ENCODE results near the gene TAS1R2. TPM values are rescaled to one million over a fixed set of nuclear protein-coding genes. Genes with fewer than 3 reads are reported as not detected.
"Not testable (repeated sequence)": the region's sequence is repeated elsewhere in the genome, so short reads cannot be mapped to it uniquely, and the experiment has no call there.

The TAS1R2 gene
- total RNA-seq, 2 donors from 2014 or later = not detected

DNA sequence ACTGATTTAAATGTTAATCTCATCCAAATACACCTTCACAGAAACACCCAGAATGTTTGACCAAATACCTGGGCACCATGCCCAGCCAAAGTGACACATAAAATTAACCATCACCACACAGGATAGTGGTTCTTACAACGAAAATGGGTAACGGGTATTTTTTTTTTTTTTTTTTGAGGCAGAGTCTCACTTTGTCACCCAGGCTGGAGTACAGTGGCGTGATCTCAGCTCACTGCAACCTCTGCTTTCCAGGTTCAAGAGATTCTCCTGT is 11.1 kb upstream of the TAS1R2 start:
- DNase-seq; H3K36me3 Mint-ChIP-seq (ENCODE audit: low read depth); ATAC-seq; H3K4me1 Mint-ChIP-seq; H3K4me3 Mint-ChIP-seq; H3K9me3 ChIP-seq (ENCODE audit: control insufficient read depth, low read length, poor library complexity, severe bottlenecking): not testable (repeated sequence)
- Mint-ChIP-seq H3K27me3 (peaks cover 19% of the 10 kb centered on the region), H3K27ac (peak overlapping the region; percentile 37)

DNA sequence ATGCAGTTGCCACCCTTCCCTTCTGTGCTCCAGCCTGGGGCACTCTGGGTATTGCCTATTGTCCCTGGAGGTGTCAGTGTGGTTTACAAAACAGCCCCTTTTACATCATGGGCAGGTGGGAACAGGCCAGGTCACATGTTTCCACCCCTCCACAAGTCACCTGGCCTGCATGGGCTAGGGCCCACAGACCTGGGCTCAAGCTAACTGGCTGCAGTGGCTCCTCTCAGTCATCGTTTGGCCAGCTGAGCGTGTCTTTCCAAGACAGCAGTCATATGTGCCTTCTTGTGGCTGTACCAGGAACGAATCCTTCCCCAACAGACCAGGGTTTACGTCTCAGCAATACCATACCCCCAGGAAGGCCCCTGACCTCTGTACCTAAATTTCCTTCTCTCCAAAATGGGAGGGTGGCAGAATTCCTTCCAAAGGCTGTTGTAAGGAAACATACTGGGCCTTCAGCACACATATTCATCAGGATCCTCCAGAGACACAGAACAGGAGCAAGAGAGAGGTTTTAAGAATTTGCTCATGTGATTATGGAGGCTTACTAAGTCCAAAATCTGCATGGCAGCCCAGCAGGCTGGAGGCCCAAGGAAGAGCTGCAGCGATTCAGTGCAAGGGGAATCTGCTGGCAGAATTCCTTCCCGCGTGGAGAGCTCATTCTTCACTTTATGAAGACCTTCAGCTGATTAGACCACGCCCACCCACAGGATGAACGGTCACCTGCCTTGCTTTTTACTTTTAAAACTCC is 10.6 kb upstream of the TAS1R2 start:
- no peak for ATAC-seq
- H3K27ac Mint-ChIP-seq = no peak overlapping the region

DNA sequence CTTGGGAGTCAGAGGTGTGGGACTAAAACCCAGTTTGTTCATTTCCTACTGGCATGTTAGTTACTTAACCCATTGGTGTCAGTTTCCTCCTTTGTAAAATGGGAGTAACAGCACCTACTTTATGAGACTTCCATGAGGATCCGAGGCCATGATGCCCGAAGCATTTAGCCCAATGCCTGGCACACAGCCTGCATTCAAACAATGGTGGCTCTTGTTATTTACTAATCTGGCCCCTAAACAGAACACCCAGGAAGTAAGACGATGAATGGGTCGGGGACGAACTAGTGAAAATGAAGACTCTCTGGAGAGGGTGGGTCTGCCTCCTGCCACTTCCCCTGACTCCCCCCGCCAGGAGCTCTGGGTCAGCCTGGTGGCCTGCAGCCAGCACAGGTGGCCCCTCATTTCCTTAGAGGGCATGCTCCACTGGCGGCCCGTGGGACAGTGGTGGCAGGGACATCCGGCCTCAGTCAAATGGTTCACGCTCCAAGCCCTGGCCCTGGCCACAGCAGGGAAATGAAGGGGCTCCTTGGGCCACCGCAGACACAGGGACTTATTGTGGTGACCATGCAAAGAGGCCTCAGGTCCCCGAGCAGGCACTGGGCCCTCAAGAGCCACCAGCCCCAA is 9.5 kb upstream of the TAS1R2 start:
- no peaks in the 10 kb centered on the region for H3K4me1 Mint-ChIP-seq

More for the DNA sequence above, 10.6 kb upstream of the TAS1R2 start:
- Mint-ChIP-seq H3K36me3 (ENCODE audit: low read depth) (no peaks in the 10 kb centered on the region), H3K4me1 (no peaks in the 10 kb centered on the region), H3K27me3 (peaks cover 23% of the 10 kb centered on the region), H3K4me3 (no peak overlapping the region)
- no peak for DNase-seq
- H3K9me3 ChIP-seq (ENCODE audit: control insufficient read depth, low read length, poor library complexity, severe bottlenecking) = no peaks in the 10 kb centered on the region

GRCh38 chr1:18868354-18868753 is 8.9 kb upstream of the TAS1R2 start:
- ATAC-seq = no peak
- no peaks in the 10 kb centered on the region for H3K36me3 Mint-ChIP-seq (ENCODE audit: low read depth)

More for the DNA sequence above, 9.5 kb upstream of the TAS1R2 start:
- H3K9me3 ChIP-seq (ENCODE audit: control insufficient read depth, low read length, poor library complexity, severe bottlenecking) = no peaks in the 10 kb centered on the region
- H3K27me3 Mint-ChIP-seq = peaks cover 23% of the 10 kb centered on the region
- H3K4me3 Mint-ChIP-seq = no peak overlapping the region
- no peaks in the 10 kb centered on the region for H3K36me3 Mint-ChIP-seq (ENCODE audit: low read depth)
- ATAC-seq (no peak), DNase-seq (no peak)
- H3K27ac Mint-ChIP-seq = no peak overlapping the region

GRCh38 chr1:18866846-18867245 is 7.4 kb upstream of the TAS1R2 start:
- H3K27ac Mint-ChIP-seq = peak overlapping the region; percentile 16

More at GRCh38 chr1:18868354-18868753, 8.9 kb upstream of the TAS1R2 start:
- peaks cover 23% of the 10 kb centered on the region for H3K27me3 Mint-ChIP-seq
- H3K4me3 Mint-ChIP-seq = no peak overlapping the region
- DNase-seq = no peak
- H3K9me3 ChIP-seq (ENCODE audit: control insufficient read depth, low read length, poor library complexity, severe bottlenecking) = no peaks in the 10 kb centered on the region
- H3K4me1 Mint-ChIP-seq = no peaks in the 10 kb centered on the region
- no peak overlapping the region for H3K27ac Mint-ChIP-seq

GRCh38 chr1:18866314-18866713 is 6.9 kb upstream of the TAS1R2 start:
- Mint-ChIP-seq H3K27ac (peak overlapping the region; percentile 16), H3K27me3 (peaks cover 23% of the 10 kb centered on the region), H3K36me3 (ENCODE audit: low read depth) (no peaks in the 10 kb centered on the region), H3K4me3 (no peak overlapping the region), H3K4me1 (no peaks in the 10 kb centered on the region)
- no peaks in the 10 kb centered on the region for H3K9me3 ChIP-seq (ENCODE audit: control insufficient read depth, low read length, poor library complexity, severe bottlenecking)
- ATAC-seq = no peak
- no peak for DNase-seq

More at GRCh38 chr1:18866846-18867245, 7.4 kb upstream of the TAS1R2 start:
- Mint-ChIP-seq H3K36me3 (ENCODE audit: low read depth) (no peaks in the 10 kb centered on the region), H3K4me1 (no peaks in the 10 kb centered on the region), H3K27me3 (peaks cover 23% of the 10 kb centered on the region), H3K4me3 (no peak overlapping the region)
- DNase-seq (no peak), ATAC-seq (no peak)
- no peaks in the 10 kb centered on the region for H3K9me3 ChIP-seq (ENCODE audit: control insufficient read depth, low read length, poor library complexity, severe bottlenecking)

DNA sequence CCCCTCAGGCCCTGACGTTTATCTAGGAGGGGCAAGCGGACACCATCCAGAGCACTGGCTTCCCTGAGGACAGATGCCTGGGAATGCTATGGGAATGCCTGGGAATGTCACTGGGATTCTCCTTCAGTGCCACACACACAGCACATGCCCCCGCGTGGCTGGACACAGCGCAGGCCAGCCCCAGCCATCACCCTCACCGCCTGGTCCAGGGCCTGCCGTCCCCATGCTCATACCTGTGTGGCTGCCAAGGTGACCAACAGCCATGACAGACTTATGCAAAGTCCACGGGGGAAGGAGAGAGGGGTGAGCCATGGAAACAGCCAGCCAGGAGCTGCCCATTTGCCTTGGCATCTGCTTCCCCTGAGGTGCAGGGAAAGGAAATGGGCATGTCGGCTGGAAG is 5.7 kb upstream of the TAS1R2 start:
- Mint-ChIP-seq H3K4me1 (no peaks in the 10 kb centered on the region), H3K27me3 (peaks cover 23% of the 10 kb centered on the region), H3K4me3 (no peak overlapping the region), H3K36me3 (ENCODE audit: low read depth) (no peaks in the 10 kb centered on the region), H3K27ac (no peak overlapping the region)
- no peaks in the 10 kb centered on the region for H3K9me3 ChIP-seq (ENCODE audit: control insufficient read depth, low read length, poor library complexity, severe bottlenecking)
- no peak for ATAC-seq
- DNase-seq = no peak

DNA sequence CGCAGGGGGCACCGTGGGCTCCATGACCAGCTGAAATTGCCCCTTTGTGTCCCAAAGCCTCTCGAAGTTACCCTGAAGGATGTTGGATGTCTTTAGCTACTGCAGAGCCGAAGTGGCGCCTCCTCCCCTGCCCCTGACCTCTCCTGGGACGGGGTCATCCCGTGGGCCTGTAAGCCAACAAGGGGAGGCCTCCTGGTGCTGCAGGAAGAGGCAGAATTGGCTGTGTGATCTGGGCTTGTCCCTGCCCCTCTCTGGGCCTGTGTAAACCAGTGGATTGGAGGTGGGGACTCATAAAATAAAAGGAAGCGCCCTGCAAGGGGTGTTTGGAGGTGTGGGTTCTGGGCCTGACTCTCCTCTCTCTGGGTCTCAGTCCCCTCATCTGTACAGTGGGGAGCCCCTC is 2.1 kb upstream of the TAS1R2 start:
- DNase-seq (no peak), ATAC-seq (no peak)
- H3K27me3 Mint-ChIP-seq = peaks cover 7% of the 10 kb centered on the region
- H3K36me3 Mint-ChIP-seq (ENCODE audit: low read depth) = no peaks in the 10 kb centered on the region
- H3K9me3 ChIP-seq (ENCODE audit: control insufficient read depth, low read length, poor library complexity, severe bottlenecking) = no peaks in the 10 kb centered on the region
- H3K4me1 Mint-ChIP-seq = no peaks in the 10 kb centered on the region
- H3K27ac Mint-ChIP-seq = no peak overlapping the region
- no peak overlapping the region for H3K4me3 Mint-ChIP-seq

DNA sequence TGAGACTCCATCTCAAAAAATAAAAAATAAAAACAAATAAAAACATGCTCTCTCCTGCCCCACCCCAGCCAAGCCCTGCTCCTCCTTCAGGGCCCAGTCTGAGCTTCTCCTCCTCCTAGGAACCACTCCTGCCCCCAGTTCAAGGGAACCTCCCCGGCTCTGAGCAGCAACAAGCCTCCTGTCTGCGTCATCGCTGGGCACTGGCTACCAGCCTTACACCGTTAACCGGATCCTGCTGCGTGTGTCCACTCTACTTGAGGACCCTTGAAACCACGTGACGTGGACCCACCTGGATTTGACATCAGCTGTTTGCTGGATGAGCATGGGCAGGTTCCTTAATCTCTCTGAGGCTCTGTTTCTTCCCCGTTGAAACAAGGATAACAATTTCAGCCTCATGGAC is 1.6 kb upstream of the TAS1R2 start:
- H3K9me3 ChIP-seq (ENCODE audit: control insufficient read depth, low read length, poor library complexity, severe bottlenecking) = no peaks in the 10 kb centered on the region
- ATAC-seq (no peak), DNase-seq (no peak)
- H3K4me1 Mint-ChIP-seq = no peaks in the 10 kb centered on the region
- H3K27me3 Mint-ChIP-seq = peaks cover 7% of the 10 kb centered on the region
- H3K27ac Mint-ChIP-seq = no peak overlapping the region
- H3K4me3 Mint-ChIP-seq = no peak overlapping the region
- no peaks in the 10 kb centered on the region for H3K36me3 Mint-ChIP-seq (ENCODE audit: low read depth)

DNA sequence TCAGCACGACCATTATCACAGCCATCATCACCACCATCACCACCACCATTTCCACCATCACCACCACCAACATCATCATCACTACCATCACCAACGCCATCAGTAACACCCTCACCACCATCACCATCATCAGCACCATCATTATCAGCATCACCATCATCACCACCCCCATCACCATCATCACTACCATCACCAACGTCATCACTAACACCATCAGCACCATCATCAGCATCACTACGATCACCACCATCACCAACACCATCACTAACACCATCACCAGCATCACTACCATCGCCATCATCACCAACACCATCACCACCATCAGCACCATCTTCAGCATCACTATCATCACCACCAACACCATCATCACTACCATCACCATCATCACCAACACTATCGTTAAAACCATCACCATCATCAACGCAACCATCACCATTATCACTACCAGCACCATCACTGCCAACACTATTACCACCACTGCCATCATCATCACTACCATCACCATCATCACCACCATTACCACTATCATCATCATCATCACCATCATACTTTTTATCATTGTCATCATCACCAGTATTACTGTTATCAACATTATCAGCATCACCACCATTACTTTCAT is 1.3 kb downstream of the TAS1R2 start:
- no peaks in the 10 kb centered on the region for H3K9me3 ChIP-seq (ENCODE audit: control insufficient read depth, low read length, poor library complexity, severe bottlenecking)
- no peak for DNase-seq
- no peaks in the 10 kb centered on the region for H3K27me3 Mint-ChIP-seq
- no peaks in the 10 kb centered on the region for H3K4me1 Mint-ChIP-seq
- no peak for ATAC-seq
- H3K4me3 Mint-ChIP-seq = no peak overlapping the region
- H3K27ac Mint-ChIP-seq = no peak overlapping the region
- no peaks in the 10 kb centered on the region for H3K36me3 Mint-ChIP-seq (ENCODE audit: low read depth)

- H3K27ac Mint-ChIP-seq = no peak overlapping the region
- no peaks in the 10 kb centered on the region for H3K27me3 Mint-ChIP-seq
- no peaks in the 10 kb centered on the region for H3K36me3 Mint-ChIP-seq (ENCODE audit: low read depth)
- H3K4me1 Mint-ChIP-seq = no peaks in the 10 kb centered on the region
- no peak overlapping the region for H3K4me3 Mint-ChIP-seq
- no peak for DNase-seq
- no peak for ATAC-seq
- H3K9me3 ChIP-seq (ENCODE audit: control insufficient read depth, low read length, poor library complexity, severe bottlenecking) = no peaks in the 10 kb centered on the region
Observed at GRCh38 chr1:18856435-18856834, 3.0 kb downstream of the TAS1R2 start.

GRCh38 chr1:18855573-18855972 is 3.9 kb downstream of the TAS1R2 start:
- Mint-ChIP-seq H3K27ac (no peak overlapping the region), H3K36me3 (ENCODE audit: low read depth) (no peaks in the 10 kb centered on the region), H3K4me3 (no peak overlapping the region), H3K27me3 (no peaks in the 10 kb centered on the region), H3K4me1 (no peaks in the 10 kb centered on the region)
- DNase-seq (no peak), ATAC-seq (no peak)
- no peaks in the 10 kb centered on the region for H3K9me3 ChIP-seq (ENCODE audit: control insufficient read depth, low read length, poor library complexity, severe bottlenecking)

DNA sequence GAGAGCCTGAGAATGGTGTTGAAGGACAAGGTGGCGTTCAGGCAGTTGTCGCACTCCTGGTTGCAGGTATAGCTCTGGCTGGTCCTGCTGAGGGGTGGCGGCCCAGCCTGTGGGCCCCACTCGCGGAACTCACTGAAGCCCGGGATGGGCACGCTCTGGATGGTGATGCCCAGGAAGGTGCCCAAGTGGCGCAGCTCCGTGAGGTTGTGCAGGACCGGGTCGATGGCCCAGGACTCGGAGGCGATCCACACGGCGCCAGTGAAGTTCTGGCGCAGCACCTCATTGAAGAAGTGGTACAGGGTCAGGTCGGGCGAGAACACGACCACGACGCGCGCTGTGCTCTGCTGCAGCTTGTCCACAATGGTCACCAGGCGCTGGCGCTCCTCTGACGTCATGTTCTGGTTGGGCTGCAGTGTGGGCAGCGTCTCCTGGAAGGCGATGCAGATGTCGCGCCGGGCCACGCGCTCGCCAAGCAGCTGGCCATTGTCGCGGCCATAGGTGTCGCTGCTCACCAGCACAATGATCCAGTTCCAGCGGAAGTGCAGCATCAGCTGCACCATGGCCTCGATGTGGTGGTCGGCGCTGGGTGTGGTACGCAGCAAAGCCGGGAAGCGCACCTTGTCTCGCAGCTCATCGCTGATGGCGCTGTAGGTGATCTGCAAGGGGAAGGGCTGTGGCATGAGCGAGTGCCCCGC is 5.0 kb downstream of the TAS1R2 start:
- Mint-ChIP-seq H3K27ac (no peak overlapping the region), H3K27me3 (no peaks in the 10 kb centered on the region), H3K4me3 (no peak overlapping the region), H3K36me3 (ENCODE audit: low read depth) (no peaks in the 10 kb centered on the region), H3K4me1 (no peaks in the 10 kb centered on the region)
- DNase-seq (no peak), ATAC-seq (no peak)
- no peaks in the 10 kb centered on the region for H3K9me3 ChIP-seq (ENCODE audit: control insufficient read depth, low read length, poor library complexity, severe bottlenecking)
